CD1c-positive myeloid dendritic cell (primary cell): ENCODE measurements around the gene TNFRSF6B.

ENCODE experiments used
- DNase-seq: peaks from one replicate; pipeline ENCODE4 v3.0.0-alpha.2; 2016; ENCODE audit errors: extremely low spot score

TNFRSF6B gene

DNA sequence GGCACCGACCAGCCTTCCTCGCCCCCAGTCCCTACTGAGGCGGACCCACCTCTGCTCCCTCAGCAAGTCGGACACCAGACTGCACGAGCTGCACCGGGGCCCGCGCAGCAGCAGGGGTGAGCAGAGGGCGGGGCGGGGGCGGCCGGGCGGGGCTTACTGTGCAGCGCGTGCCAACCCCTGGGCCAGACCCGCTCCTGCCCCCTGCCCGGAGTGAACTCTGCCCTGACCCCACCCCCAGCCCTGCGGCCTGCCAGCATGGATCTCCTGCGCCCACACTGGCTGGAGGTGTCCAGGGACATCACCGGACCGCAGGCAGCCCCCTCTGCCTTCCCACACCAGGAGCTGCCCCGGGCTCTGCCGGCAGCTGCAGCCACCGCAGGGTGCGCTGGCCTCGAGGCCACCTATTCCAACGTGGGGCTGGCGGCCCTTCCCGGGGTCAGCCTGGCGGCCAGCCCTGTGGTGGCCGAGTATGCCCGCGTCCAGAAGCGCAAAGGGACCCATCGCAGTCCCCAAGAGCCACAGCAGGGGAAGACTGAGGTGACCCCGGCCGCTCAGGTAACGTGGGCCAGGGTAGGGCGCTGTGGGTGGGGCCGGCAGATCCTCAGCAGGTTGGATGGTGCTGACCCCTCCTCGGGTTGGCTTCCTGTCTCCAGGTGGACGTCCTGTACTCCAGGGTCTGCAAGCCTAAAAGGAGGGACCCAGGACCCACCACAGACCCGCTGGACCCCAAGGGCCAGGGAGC is 41.7 kb downstream of the TNFRSF6B start:
- peak; percentile 31 for DNase-seq

DNA sequence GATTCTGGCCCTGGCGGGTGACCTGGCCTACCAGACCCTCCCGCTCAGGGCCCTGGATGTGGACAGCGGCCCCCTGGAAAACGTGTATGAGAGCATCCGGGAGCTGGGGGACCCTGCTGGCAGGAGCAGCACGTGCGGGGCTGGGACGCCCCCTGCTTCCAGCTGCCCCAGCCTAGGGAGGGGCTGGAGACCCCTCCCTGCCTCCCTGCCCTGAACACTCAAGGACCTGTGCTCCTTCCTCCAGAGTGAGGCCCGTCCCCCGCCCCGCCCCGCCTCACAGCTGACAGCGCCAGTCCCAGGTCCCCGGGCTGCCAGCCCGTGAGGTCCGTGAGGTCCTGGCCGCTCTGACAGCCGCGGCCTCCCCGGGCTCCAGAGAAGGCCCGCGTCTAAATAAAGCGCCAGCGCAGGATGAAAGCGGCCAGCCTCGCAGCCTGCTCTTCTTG is 42.3 kb downstream of the TNFRSF6B start:
- peak; percentile 36 for DNase-seq

DNA sequence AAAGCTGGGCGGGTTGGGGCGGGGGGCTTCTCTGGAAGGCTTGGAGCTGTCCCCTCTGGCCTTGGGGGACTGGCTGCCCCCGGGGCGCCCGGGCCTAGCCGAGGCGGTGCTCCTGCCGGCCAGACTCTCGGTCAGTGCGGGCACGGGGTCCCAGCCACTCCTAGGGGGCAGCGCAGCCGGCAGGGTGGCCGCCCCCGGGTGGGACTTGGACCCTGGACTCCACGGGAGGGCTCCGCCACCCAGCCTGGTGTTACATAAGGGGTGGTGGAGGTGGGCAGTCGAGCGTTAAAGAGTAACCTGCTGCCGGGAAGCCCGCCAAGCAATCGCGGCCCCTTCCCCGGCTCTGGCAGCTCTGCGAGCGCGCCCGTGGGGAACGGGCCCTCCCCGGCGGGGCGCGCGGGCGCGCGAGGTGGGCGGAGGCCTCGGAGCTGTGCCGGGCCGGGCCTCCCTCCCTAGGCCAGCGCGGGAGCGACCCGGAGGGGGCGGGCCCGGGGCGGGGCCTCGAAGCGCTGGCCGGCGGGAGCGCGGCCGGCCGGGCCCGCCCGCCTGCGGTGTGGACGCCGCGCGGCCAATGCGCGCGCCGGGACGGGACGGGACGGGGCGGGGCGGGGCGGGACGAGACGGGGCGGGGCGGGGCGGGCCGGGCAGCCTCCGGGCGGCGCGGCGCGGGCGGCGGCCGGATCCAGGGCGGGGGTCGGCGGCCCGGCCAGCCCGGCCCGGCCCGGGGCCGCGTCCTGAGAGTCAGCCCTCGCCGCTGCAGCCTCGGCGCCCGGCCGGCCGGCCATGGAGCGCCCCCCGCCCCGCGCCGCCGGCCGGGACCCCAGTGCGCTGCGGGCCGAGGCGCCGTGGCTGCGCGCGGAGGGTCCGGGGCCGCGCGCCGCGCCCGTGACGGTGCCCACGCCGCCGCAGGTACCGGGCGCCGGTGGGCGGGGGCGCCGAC is 42.9 kb downstream of the TNFRSF6B start, which contains the start of gene SLC2A4RG:
Gene SLC2A4RG (plus strand): TSS at position 647 of the 940 bp plus-strand sequence. CDS start 137 bp downstream, at position 784.
- peak; percentile 90 for DNase-seq

DNA sequence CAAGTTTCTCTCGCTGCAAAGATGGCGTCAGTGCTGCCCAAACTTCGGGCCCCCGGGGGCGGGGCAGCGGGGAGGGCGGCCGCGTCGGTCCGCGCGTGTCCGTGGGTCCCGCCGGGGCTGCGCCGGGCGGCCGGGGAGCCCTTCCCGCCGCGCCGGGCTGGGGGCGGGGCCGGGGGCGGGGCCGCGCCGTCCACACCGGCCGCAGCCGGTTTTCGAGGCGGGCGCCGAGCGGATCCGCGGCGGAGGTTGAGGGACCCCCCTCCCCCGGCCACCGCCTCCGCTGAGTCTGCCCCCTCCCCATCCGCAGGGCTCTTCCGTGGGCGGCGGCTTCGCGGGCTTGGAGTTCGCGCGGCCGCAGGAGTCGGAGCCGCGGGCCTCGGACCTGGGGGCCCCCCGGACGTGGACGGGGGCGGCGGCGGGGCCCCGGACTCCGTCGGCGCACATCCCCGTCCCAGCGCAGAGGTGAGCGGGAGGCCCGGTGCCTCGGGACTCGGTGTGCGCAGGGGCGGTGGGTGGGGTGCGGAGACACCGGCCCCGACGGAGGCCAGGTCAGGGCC is 43.7 kb downstream of the TNFRSF6B start:
- peak; percentile 51 for DNase-seq

DNA sequence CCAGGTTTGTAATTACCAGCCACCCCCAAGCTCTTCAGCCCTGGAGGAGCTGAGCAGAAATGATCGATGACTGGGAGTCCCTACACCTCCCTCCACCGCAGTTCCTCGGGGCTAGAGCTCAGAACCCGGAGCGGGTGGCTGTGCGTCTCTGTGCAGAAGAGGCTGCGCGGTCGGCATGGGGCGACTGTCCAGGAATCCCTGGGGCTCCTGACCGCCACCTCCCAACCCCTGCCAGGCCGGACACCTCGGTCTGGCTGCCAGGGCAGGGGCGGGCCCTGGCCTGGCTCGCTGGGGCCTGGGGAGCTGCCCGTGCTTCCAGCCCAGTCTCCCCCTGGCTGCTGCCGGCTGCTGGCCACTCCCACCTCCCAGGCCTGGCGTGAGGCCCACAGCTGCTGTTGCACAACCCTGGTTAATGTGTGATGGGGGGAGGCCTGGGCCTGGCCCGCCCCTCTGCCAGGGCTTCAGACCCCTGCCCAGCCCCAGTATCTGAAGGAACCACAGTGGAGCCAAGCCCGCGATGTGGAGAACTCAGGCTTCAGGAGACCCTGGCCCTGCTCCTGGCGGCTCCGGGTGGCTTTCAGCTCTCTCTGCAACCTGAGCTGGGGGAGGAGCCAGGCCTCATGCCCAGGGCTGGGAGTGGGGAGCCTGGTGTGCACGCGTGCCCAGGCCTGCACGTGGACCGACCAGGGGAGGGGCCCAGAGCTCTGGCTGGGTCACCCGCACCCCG is 44.3 kb downstream of the TNFRSF6B start:
- peak; percentile 65 for DNase-seq

DNA sequence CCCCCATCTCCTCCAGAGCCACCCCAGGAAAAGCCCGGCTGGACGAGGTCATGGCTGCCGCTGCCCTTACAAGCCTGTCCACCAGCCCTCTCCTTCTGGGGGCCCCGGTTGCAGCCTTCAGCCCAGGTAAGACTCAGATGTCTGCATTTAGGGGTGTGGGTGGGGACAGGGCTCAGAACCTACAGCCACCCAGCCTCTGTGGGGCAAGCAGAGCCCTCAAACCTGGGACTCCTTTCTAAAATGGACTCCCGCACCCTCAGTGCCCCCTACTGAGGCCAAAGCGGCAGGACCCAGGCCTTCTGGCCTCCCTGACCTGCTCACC is 44.9 kb downstream of the TNFRSF6B start:
- no peak for DNase-seq

DNA sequence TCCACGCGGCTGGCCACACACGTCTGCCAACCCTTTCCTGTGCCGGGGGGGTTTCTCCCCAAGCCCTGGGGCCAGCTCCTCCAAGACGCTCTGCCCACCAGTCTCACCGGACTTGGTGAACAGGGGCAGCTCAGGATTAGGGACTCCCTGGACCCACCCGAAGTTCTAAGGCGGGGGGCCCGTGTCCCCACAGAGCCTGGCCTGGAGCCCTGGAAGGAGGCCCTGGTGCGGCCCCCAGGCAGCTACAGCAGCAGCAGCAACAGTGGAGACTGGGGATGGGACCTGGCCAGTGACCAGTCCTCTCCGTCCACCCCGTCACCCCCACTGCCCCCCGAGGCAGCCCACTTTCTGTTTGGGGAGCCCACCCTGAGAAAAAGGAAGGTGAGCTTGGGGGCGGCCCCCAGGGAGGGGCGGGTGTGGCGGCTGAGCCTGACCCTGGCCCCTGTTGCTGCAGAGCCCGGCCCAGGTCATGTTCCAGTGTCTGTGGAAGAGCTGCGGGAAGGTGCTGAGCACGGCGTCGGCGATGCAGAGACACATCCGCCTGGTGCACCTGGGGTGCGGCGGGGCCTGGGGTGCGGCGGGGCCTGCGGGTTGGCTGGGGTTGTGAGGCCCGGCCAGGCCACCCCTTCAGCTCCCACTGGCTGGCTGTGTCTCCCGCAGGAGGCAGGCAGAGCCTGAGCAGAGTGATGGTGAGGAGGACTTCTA is 45.4 kb downstream of the TNFRSF6B start:
- DNase-seq: no peak

DNA sequence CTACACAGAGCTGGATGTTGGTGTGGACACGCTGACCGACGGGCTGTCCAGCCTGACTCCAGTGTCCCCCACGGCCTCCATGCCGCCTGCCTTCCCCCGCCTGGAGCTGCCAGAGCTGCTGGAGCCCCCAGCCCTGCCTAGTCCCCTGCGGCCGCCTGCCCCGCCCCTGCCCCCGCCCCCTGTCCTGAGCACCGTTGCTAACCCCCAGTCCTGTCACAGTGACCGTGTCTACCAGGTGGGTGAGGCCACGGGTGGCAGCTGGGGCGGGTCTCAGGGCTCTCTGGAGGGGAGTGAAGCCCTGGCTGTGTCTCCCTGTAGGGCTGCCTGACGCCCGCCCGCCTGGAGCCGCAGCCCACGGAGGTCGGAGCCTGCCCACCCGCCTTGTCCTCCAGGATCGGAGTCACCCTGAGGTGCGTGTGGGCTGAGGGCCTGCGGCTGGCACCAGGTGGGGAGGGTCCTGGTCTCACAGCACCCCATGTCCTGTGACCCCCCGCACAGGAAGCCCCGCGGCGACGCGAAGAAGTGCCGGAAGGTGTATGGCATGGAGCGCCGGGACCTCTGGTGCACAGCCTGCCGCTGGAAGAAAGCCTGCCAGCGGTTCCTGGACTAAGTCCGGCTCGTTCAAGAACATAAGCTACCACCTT is 46.1 kb downstream of the TNFRSF6B start:
- no peak for DNase-seq

DNA sequence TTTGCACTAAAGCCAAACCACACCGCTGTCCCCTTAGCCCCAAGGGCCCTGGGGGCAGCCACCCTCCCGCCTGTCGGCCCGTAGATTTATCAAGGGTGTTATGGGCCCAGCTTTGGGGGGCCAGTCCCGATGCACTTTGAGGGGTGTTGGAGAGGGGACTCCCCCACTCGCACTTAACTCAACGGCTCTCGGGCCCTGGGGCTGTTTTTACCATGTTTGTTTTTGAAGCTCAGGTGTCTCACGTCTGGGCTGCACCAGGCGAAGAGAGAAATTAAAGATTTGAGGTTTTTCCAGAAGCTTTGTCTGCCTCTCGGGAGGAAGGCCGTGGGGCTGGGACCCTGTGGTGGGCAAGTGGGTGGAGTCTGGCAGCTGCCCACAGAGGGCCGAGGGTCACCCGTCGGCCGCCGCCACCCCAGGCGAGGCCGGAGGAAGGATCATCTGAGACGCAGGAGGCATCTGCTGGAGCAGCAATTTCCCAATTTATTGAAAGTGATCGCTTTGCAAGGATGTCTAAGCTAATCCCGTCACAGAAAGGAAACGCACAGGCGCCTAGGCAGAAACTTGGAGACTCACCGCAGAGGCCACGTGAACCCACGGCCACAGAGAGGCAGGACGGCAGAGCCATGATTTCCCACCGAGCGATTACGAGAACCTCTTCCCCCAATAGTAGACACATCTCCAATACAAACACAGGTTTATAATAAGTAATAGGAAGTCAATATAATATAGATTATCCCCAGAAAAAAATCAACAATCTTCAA is 46.9 kb downstream of the TNFRSF6B start:
- no peak for DNase-seq

DNA sequence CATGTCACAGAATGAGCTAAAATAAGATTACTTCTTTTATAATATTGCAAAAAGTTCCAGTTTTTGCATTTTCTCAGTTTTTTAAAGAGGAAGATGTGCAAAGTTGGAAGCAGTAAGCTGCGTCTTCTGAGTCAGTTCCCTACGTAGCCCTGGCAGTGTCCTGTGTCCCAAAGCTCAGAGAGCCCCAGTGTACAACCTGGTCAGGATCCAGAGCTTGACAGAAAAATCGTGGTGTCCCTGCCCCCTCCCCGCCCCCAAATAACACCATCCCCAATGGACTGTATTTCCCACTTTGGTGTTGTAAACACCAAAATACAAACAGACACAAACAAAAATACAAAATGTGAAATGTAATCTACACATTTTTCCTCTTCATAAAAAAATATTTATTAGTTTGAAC is 47.7 kb downstream of the TNFRSF6B start:
- DNase-seq: no peak

DNA sequence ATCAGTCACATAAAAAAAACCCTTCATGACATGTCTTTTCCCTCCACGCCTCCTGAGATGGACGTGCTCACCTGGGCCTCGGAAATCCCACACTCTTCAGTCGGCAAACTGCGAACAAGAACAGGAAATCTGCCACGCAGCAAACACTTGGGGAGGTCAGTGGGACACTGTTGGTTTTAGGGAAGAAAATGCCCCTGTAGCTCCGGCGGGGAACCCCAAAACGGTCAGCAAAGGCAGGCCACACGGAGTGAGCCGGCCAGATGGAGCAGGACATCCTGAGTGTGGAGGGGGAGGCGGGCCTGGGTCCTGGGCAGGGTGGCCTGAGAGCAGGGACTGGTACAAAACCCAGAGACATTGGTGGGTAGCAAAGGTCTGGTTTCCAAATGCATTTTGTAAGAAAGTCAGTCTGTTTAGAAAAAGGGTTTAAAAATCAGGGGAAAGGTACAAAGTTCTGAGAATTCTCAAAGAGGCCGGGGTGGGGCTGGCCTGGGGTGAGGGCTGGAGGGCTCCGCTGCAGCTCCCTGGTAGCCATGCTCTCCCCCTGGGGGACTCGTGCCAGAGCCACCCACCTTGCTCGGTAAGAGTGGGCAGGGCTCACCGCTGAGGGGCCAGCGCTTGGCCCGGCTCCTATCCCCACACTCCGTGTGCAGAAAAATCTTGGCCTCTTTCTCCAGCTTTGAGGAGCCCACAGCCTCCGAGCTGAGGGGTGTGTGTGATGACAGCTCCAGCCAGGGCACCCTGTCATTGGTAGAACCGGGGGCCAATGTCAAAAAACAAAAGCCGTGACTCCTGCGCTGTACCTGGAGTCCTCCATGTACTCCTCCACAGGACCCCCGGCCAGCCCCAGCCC is 48.3 kb downstream of the TNFRSF6B start:
- no peak for DNase-seq

DNA sequence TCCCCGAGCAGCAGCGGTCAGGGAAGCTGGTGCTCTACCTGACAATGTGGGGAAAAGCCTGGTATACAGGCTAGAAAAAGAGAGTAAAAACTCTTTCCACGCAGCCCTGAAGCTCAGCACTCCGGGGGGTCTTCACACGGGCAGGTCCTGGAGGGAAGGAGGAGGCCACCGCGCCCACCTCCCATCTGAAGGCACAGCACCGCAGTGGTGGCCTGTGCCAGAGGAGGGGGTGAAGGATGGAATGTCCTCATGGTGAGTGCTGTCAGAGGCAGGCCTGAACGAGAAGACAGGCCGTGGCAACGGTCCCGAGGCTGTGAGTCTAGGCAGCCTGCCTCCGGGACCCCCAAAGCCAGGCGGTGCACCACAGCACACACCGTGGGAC is 49.0 kb downstream of the TNFRSF6B start:
- no peak for DNase-seq

DNA sequence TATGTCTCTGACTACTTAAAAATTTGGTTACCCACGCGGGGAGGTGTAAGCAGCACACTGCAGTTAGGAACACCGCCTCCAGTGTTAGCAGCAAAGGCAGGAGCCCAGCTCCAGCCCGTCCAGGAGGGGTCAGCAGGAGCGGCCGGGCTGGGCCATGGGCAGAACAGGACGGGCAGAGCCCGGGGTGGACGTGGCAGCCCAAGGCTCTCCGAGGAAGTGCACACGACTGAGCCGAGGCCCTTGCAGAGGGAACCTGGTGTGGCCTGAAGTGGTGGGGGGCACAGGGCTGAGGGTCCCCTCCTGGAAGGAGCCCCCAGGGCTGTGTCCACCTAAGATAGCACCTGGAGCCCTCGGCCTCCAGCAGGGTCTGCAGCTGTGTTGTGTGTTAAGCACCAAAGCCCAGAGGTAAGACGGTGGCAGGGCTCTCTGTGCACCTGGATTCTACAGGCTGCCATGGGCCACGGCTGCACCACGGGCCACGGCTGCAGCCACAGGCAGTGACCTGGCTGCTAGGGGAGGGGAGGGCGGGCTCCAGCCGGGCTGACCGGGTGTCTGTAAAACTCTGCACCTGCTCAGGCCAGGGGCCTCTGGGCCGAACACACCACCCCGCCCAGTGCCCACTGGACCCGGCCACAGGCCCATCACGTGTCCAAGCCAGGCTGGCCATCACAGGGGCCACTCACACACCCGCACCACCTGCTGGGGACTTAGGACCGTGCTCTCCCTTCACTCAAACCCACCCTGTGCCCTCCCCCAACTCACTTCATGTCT is 49.7 kb downstream of the TNFRSF6B start:
- DNase-seq: no peak

DNA sequence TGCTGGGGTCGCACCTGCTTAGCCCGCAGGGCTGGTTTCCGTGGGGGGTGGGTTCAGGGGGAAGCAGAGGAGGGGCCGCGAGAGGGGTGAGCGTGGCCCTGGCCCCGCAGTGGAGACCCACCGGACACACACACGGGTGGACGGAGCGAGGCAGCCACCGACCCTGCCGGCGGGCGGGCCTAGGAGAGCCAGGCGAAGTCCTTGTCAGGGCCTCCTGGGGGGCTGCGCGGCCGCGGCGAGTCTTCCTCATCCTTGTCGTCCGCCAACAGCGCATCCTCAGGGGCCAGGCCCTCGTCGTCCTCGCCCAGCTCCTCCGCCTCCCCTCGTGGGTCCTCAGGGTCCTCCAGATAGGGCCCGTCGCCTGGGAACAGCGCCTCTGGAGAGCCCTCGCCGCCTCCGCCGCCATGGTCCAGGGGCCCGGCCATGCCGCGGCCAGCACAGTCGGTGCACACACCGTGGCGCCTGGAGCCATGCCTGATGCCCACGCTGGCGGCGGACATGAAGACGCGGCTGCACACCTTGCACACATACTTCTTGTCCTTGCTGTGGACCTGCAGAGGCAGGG is 50.4 kb downstream of the TNFRSF6B start:
- no peak for DNase-seq

DNA sequence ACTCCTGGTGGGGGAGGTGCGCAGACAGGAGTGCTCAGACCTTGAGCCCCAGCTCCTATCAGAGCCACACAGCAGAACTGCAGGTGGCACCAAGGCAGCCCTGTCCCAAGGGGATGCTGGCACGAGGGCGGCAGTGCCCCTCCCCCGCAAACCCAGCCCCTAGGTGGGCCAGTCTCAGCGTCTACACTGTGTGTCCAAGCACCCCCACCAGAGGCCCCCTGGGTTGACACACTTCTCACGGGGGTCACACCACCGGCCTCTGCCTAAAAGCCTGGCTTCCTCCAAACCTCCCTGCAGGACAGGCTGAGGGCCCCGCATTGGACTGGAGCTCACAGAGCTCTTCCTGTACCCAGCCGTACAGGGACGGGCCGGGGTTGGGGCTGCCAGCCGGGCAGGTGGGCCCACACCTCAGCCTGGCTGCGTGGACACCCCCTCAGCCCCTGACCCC is 51.2 kb downstream of the TNFRSF6B start:
- no peak for DNase-seq
